HG03558 (cell line): ENCODE measurements around the gene P3H2.
"Not testable (repeated sequence)": the region's sequence is repeated elsewhere in the genome, so short reads cannot be mapped to it uniquely, and the experiment has no call there.

Source experiments
- ATAC-seq: cut with Tn5 transposase; IDR thresholded peaks from one replicate; pipeline ENCODE4 v1.9.1; 2021; ENCODE audit warnings: moderate number of reproducible peaks; ENCODE audit not compliant: unreplicated experiment; ENCODE audit errors: extremely low read depth

Gene P3H2

GRCh38 chr3:190120269-190121060 is at the start of gene P3H2:
P3H2 (minus strand) TSS chr3:190120897; CDS start chr3:190120731, 166 bp downstream.
- no peak for ATAC-seq

GRCh38 chr3:190169877-190170276 is 49.2 kb upstream of the P3H2 start:
- ATAC-seq: peak; percentile 60

GRCh38 chr3:190169243-190169642 is 48.5 kb upstream of the P3H2 start:
- ATAC-seq: no peak

- ATAC-seq: no peak
Observed at GRCh38 chr3:190167936-190168680, 47.4 kb upstream of the P3H2 start.

- ATAC-seq: no peak
Observed at GRCh38 chr3:190166948-190167347, 46.3 kb upstream of the P3H2 start.

- no peak for ATAC-seq
Observed at GRCh38 chr3:190165253-190165652, 44.6 kb upstream of the P3H2 start.

- not testable (repeated sequence) for ATAC-seq
Observed at GRCh38 chr3:190162013-190162412, 41.3 kb upstream of the P3H2 start.

- no peak for ATAC-seq
Observed at GRCh38 chr3:190159902-190160435, 39.3 kb upstream of the P3H2 start.

GRCh38 chr3:190158261-190158660 is 37.6 kb upstream of the P3H2 start:
- ATAC-seq: no peak

GRCh38 chr3:190155752-190156151 is 35.1 kb upstream of the P3H2 start:
- no peak for ATAC-seq

- no peak for ATAC-seq
Observed at GRCh38 chr3:190150681-190151080, 30.0 kb upstream of the P3H2 start.

- ATAC-seq: not testable (repeated sequence)
Observed at GRCh38 chr3:190149830-190150619, 29.3 kb upstream of the P3H2 start.

GRCh38 chr3:190144793-190145192 is 24.1 kb upstream of the P3H2 start:
- ATAC-seq: not testable (repeated sequence)

- ATAC-seq: no peak
Observed at GRCh38 chr3:190142041-190142440, 21.3 kb upstream of the P3H2 start.

- ATAC-seq: no peak
Observed at GRCh38 chr3:190139365-190139764, 18.7 kb upstream of the P3H2 start.

GRCh38 chr3:190132371-190132770 is 11.7 kb upstream of the P3H2 start:
- ATAC-seq: no peak

GRCh38 chr3:190131329-190131728 is 10.6 kb upstream of the P3H2 start:
- ATAC-seq: no peak

- no peak for ATAC-seq
Observed at GRCh38 chr3:190130696-190131095, 10.0 kb upstream of the P3H2 start.

- no peak for ATAC-seq
Observed at GRCh38 chr3:190130037-190130436, 9.3 kb upstream of the P3H2 start.

- no peak for ATAC-seq
Observed at GRCh38 chr3:190127797-190128196, 7.1 kb upstream of the P3H2 start.
